ENCODE measurements around the gene CXADR.

The CXADR gene

GRCh38 chr21:17512253-17513213 is at the start of gene CXADR:
Gene CXADR (plus strand): TSS chr21:17513043. CDS start chr21:17513130, 87 bp downstream.
- TF ChIP-seq CTCF (conservative IDR thresholded peaks at IDR 0.05; ENCODE audit: control insufficient read depth, insufficient read depth, low read depth, low read length) = peak; percentile 29
- DNase-seq (ENCODE audit: low read depth) = no peak

GRCh38 chr21:17466166-17466565 is 46.7 kb upstream of the CXADR start:
- H3K4me3 ChIP-seq (ENCODE audit: control insufficient read depth, low read depth, low read length) = no peak overlapping the region
- no peak for TF ChIP-seq CTCF (conservative IDR thresholded peaks at IDR 0.05; ENCODE audit: control insufficient read depth, insufficient read depth, low read depth, low read length)
- peak; percentile 73 for DNase-seq (ENCODE audit: low read depth)

More at GRCh38 chr21:17512253-17513213, at the start of gene CXADR:
- peak within 1 kb of the TSS; percentile 45 for H3K4me3 ChIP-seq (ENCODE audit: control insufficient read depth, low read depth, low read length)

GRCh38 chr21:17467392-17467791 is 45.5 kb upstream of the CXADR start:
- DNase-seq (ENCODE audit: low read depth) = no peak
- TF ChIP-seq CTCF (conservative IDR thresholded peaks at IDR 0.05; ENCODE audit: control insufficient read depth, insufficient read depth, low read depth, low read length) = no peak
- H3K4me3 ChIP-seq (ENCODE audit: control insufficient read depth, low read depth, low read length) = no peak overlapping the region

- no peak for TF ChIP-seq CTCF (conservative IDR thresholded peaks at IDR 0.05; ENCODE audit: control insufficient read depth, insufficient read depth, low read depth, low read length)
These were observed 45.0 kb upstream of the CXADR start for GRCh38 chr21:17467829-17468228.

GRCh38 chr21:17468698-17469097 is 44.1 kb upstream of the CXADR start:
- TF ChIP-seq CTCF (conservative IDR thresholded peaks at IDR 0.05; ENCODE audit: control insufficient read depth, insufficient read depth, low read depth, low read length) = no peak
- no peak overlapping the region for H3K4me3 ChIP-seq (ENCODE audit: control insufficient read depth, low read depth, low read length)
- no peak for DNase-seq (ENCODE audit: low read depth)

More at GRCh38 chr21:17467829-17468228, 45.0 kb upstream of the CXADR start:
- DNase-seq (ENCODE audit: low read depth) = no peak
- no peak overlapping the region for H3K4me3 ChIP-seq (ENCODE audit: control insufficient read depth, low read depth, low read length)

- DNase-seq (ENCODE audit: low read depth) = no peak
- no peak overlapping the region for H3K4me3 ChIP-seq (ENCODE audit: control insufficient read depth, low read depth, low read length)
- TF ChIP-seq CTCF (conservative IDR thresholded peaks at IDR 0.05; ENCODE audit: control insufficient read depth, insufficient read depth, low read depth, low read length) = no peak
These were observed 43.1 kb upstream of the CXADR start for GRCh38 chr21:17469727-17470126.

Data from fibroblast of mammary gland (primary cell).